Neural cell (in vitro differentiated cells): Measurements from ENCODE around the gene SLC12A1. TPM values are rescaled to one million over a fixed set of nuclear protein-coding genes. Genes with fewer than 3 reads are reported as not detected.

Experiments used
- H2AFZ ChIP-seq: fragments of 200-600, 300-800 bp; sonication (generic), shearing (Covaris generic); 2 replicates; pipeline ENCODE4 v1.6.0; 2014; ENCODE audit warnings: low read depth, mild to moderate bottlenecking, antibody characterized with exemption, low read length, moderate library complexity
- H3F3A ChIP-seq: fragments of 200-600 bp; shearing (Covaris generic); 2 replicates; pipeline ENCODE4 v1.6.1; 2016; ENCODE audit warnings: mild to moderate bottlenecking, moderate library complexity, mixed read lengths, antibody characterized with exemption, low read length; ENCODE audit not compliant: insufficient read depth, poor library complexity, severe bottlenecking
- H3K27ac ChIP-seq: fragments of 200-600, 300-800 bp; sonication (generic), shearing (Covaris generic); 2 replicates; pipeline ENCODE4 v1.5.1; 2014; ENCODE audit warnings: mild to moderate bottlenecking, low read length, moderate library complexity
- H3K27me3 ChIP-seq: fragments of 300-800, 200-600 bp; sonication (generic), shearing (Covaris generic); 2 replicates; pipeline ENCODE4 v1.6.0; 2014; ENCODE audit warnings: mild to moderate bottlenecking, low read depth, low read length, moderate library complexity; ENCODE audit not compliant: insufficient read depth
- H3K36me3 ChIP-seq: fragments of 300-800, 200-600 bp; sonication (generic), shearing (Covaris generic); 2 replicates; pipeline ENCODE4 v1.5.1; 2014; ENCODE audit warnings: mild to moderate bottlenecking, antibody characterized with exemption, low read length, moderate library complexity; ENCODE audit not compliant: insufficient read depth
- H3K4me2 ChIP-seq: fragments of 300-800, 200-600 bp; sonication (generic), shearing (Covaris generic); 2 replicates; pipeline ENCODE4 v1.6.0; 2014; ENCODE audit warnings: mild to moderate bottlenecking, low read length
- H3K4me3 ChIP-seq: fragments of 300-800, 200-600 bp; sonication (generic), shearing (Covaris generic); 2 replicates; pipeline ENCODE4 v1.5.1; 2014; ENCODE audit warnings: mild to moderate bottlenecking, low read length, moderate library complexity
- H3K79me2 ChIP-seq: fragments of 200-600 bp; shearing (Covaris generic); replicated peaks from 2 replicates; pipeline ENCODE4 v1.6.0; 2014; ENCODE audit warnings: mild to moderate bottlenecking, low read length, moderate library complexity; ENCODE audit not compliant: insufficient read depth
- H3K9ac ChIP-seq: fragments of 300-800, 200-600 bp; sonication (generic), shearing (Covaris generic); 2 replicates; pipeline ENCODE4 v1.6.1; 2016; ENCODE audit warnings: mild to moderate bottlenecking, low read length, mixed read lengths
- H3K9me2 ChIP-seq: fragments of 200-600 bp; shearing (Covaris generic); 2 replicates; pipeline ENCODE4 v1.6.1; 2016; ENCODE audit warnings: mild to moderate bottlenecking, low read length, mixed read lengths; ENCODE audit not compliant: insufficient read depth
- H3K9me3 ChIP-seq: fragments of 200-600, 300-800 bp; sonication (generic), shearing (Covaris generic); 2 replicates; pipeline ENCODE4 v1.6.1; 2016; ENCODE audit warnings: mild to moderate bottlenecking, mixed run types, low read length, moderate library complexity, mixed read lengths
- H4K20me1 ChIP-seq: fragments of 200-600 bp; shearing (Covaris generic); 2 replicates; pipeline ENCODE4 v1.6.1; 2016; ENCODE audit warnings: mild to moderate bottlenecking, mixed run types; ENCODE audit not compliant: insufficient read depth
- EP300 ChIP-seq: fragments of 450-650 bp; conservative IDR thresholded peaks from 2 replicates; pipeline ENCODE4 v1.6.1; 2014; ENCODE audit warnings: antibody characterized with exemption, mild to moderate bottlenecking, moderate library complexity; ENCODE audit not compliant: poor library complexity, severe bottlenecking
- EZH2 ChIP-seq: fragments of 200-600, 300-800 bp; shearing (Covaris generic), sonication (generic); IDR thresholded peaks from 2 replicates; pipeline ENCODE4 v1.6.1; 2014; ENCODE audit warnings: antibody characterized with exemption, low read length, borderline replicate concordance, mild to moderate bottlenecking; ENCODE audit not compliant: insufficient read depth, poor library complexity, severe bottlenecking
- MXI1 ChIP-seq: fragments of 450-650 bp; conservative IDR thresholded peaks from 2 replicates; pipeline ENCODE4 v1.6.1; 2014; ENCODE audit warnings: antibody characterized with exemption, mild to moderate bottlenecking; ENCODE audit not compliant: poor library complexity, severe bottlenecking
- POLR2AphosphoS5 ChIP-seq: IDR thresholded peaks from 2 replicates; pipeline ENCODE4 v1.6.1; 2012
- RAD21 ChIP-seq: fragments of 450-650 bp; conservative IDR thresholded peaks from 2 replicates; pipeline ENCODE4 v1.6.1; 2014; ENCODE audit warnings: antibody characterized with exemption, mild to moderate bottlenecking, moderate library complexity
- SMC3 ChIP-seq: fragments of 450-650 bp; conservative IDR thresholded peaks from 2 replicates; pipeline ENCODE4 v1.6.1; 2014; ENCODE audit warnings: antibody characterized with exemption, mild to moderate bottlenecking, moderate library complexity; ENCODE audit not compliant: poor library complexity
- TAF1 ChIP-seq: IDR thresholded peaks from 2 replicates; pipeline ENCODE4 v1.6.1; 2012; ENCODE audit warnings: low read depth
- polyA plus RNA-seq: library from polyadenylated mRNA; depleted of rRNA; stranded (reverse); fragments of >200 nt; gene quantifications from 2 replicates; pipeline ENCODE4 v1.2.3, GENCODE V29; 2014
- TF ChIP-seq, protein P1 (sequence below): fragments of 450-650 bp; IDR thresholded peaks from 2 replicates; pipeline ENCODE4 v1.5.1; 2014; ENCODE audit warnings: antibody characterized with exemption, mild to moderate bottlenecking, moderate library complexity; ENCODE audit not compliant: poor library complexity, severe bottlenecking
- TF ChIP-seq, protein P2 (sequence below): IDR thresholded peaks from 2 replicates; pipeline ENCODE4 v1.6.1; 2012; ENCODE audit warnings: borderline replicate concordance

Gene SLC12A1
- polyA plus RNA-seq, 1 donor from 2014 or later: 0.67 TPM

DNA sequence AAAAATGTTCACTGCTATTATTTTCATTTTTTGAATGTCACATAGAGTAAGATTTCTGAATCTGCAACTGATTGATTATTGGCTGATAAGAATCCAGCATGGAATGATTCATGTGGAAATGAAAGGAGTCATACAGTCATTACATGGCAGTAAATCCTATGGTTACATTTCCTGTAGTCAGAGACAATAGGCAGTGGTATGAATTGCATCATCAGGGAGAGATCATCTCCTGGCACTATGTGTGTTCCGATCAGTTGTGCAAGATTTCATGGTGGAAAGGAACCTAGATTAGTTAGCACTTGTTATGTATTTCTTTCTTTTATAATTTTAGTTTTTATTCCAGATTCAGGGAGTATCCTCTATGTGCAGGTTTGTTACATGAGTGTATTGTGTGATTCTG lies 38.8 kb downstream of the SLC12A1 start:
- no peak overlapping the region for H3K4me3 ChIP-seq
- H3K9me3 ChIP-seq: no peaks in the 10 kb centered on the region
- no peaks in the 10 kb centered on the region for H3K79me2 ChIP-seq

DNA sequence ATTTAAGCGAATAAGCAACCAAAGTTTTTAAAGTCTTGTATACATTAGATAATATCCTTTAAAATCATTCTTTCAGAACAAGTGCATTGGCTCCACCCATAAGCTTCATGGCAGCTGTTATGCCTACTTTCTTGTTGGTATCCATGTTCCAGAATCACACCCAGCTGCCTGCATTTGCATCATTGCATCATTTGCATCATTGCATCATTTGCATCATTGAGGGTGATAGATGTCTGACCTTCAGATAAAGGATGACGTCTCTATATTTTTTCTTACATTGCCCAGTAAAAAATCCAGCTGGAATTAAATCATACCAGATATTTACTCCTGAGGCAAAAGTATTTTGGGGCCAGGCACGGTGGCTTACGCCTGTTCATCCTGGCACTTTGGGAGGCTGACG lies 42.3 kb downstream of the SLC12A1 start:
- Histone ChIP-seq H3K4me3 (no peak overlapping the region), H3K9ac (no peak overlapping the region), H2AFZ (no peak overlapping the region), H3K9me3 (no peaks in the 10 kb centered on the region), H3K36me3 (no peaks in the 10 kb centered on the region), H3K79me2 (no peaks in the 10 kb centered on the region), H3K9me2 (no peaks in the 10 kb centered on the region), H3F3A (no peaks in the 10 kb centered on the region), H4K20me1 (no peaks in the 10 kb centered on the region), H3K4me2 (no peak overlapping the region), H3K27me3 (no peaks in the 10 kb centered on the region), H3K27ac (no peak overlapping the region)
- no peak for TF ChIP-seq RAD21
- TF ChIP-seq SMC3: no peak
- TF ChIP-seq EZH2: no peak
- TF ChIP-seq MXI1: no peak
- no peak for TF ChIP-seq EP300
- no peak for TF ChIP-seq POLR2AphosphoS5
- TF ChIP-seq, protein P1, sequence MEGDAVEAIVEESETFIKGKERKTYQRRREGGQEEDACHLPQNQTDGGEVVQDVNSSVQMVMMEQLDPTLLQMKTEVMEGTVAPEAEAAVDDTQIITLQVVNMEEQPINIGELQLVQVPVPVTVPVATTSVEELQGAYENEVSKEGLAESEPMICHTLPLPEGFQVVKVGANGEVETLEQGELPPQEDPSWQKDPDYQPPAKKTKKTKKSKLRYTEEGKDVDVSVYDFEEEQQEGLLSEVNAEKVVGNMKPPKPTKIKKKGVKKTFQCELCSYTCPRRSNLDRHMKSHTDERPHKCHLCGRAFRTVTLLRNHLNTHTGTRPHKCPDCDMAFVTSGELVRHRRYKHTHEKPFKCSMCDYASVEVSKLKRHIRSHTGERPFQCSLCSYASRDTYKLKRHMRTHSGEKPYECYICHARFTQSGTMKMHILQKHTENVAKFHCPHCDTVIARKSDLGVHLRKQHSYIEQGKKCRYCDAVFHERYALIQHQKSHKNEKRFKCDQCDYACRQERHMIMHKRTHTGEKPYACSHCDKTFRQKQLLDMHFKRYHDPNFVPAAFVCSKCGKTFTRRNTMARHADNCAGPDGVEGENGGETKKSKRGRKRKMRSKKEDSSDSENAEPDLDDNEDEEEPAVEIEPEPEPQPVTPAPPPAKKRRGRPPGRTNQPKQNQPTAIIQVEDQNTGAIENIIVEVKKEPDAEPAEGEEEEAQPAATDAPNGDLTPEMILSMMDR: no peak
- TF ChIP-seq, protein P2, sequence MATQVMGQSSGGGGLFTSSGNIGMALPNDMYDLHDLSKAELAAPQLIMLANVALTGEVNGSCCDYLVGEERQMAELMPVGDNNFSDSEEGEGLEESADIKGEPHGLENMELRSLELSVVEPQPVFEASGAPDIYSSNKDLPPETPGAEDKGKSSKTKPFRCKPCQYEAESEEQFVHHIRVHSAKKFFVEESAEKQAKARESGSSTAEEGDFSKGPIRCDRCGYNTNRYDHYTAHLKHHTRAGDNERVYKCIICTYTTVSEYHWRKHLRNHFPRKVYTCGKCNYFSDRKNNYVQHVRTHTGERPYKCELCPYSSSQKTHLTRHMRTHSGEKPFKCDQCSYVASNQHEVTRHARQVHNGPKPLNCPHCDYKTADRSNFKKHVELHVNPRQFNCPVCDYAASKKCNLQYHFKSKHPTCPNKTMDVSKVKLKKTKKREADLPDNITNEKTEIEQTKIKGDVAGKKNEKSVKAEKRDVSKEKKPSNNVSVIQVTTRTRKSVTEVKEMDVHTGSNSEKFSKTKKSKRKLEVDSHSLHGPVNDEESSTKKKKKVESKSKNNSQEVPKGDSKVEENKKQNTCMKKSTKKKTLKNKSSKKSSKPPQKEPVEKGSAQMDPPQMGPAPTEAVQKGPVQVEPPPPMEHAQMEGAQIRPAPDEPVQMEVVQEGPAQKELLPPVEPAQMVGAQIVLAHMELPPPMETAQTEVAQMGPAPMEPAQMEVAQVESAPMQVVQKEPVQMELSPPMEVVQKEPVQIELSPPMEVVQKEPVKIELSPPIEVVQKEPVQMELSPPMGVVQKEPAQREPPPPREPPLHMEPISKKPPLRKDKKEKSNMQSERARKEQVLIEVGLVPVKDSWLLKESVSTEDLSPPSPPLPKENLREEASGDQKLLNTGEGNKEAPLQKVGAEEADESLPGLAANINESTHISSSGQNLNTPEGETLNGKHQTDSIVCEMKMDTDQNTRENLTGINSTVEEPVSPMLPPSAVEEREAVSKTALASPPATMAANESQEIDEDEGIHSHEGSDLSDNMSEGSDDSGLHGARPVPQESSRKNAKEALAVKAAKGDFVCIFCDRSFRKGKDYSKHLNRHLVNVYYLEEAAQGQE: no peak
- no peak for TF ChIP-seq TAF1

More for the DNA sequence above, 38.8 kb downstream of the SLC12A1 start:
- Histone ChIP-seq H3K36me3 (no peaks in the 10 kb centered on the region), H3K27me3 (no peaks in the 10 kb centered on the region), H3K9ac (no peak overlapping the region), H2AFZ (no peak overlapping the region), H3K9me2 (no peaks in the 10 kb centered on the region), H3K4me2 (no peak overlapping the region), H3K27ac (no peak overlapping the region), H3F3A (no peaks in the 10 kb centered on the region), H4K20me1 (no peaks in the 10 kb centered on the region)
- TF ChIP-seq TAF1 (no peak), EZH2 (no peak), RAD21 (no peak), MXI1 (no peak)
- TF ChIP-seq, protein P2: no peak
- TF ChIP-seq, protein P1: no peak
